HG03025 (cell line): Measurements from ENCODE around the gene GRK5.

Source experiments
- ATAC-seq: cut with Tn5 transposase; IDR thresholded peaks from one replicate; pipeline ENCODE4 v1.9.1; 2021; ENCODE audit warnings: mild to moderate bottlenecking, moderate library complexity; ENCODE audit not compliant: unreplicated experiment, low FRiP score

Gene GRK5

DNA sequence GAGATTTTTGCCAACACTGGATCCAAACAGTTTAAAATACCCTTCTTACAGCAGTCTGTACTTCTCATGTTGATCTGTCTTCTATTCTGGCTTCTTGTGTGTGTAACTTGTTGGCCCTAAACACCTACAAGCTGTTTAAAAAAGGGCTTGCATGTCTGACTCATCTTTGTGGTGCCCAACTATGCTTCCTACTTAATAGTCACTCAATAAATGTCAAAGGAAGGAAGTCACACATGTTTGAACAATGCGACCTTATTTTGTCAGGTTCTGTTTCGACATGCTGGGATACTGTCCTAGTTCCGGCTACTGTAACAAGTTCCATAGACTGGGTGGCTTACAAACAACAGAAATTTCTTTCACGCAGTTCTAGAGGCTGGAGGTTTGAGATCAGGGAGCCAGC is 9.4 kb upstream of the GRK5 start:
- no peak for ATAC-seq

DNA sequence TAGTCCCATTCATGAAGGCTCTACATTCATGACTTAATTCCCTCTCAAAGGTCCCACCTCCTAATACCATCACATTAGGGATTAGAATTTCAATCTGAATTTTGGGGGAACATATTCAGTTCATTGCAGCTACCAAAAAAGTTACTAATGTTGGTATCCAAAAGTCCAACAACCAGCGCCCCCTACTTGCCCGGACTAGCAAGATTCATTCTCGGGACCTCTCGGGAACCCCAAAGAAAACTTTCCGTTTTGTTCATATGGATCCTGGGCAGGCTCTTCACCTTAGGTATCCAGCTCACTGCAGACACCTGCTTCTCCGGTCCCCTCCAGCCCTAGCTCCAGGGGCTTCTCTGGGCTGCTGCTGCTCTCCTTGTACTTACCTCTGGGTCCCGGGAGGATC is 8.9 kb upstream of the GRK5 start:
- ATAC-seq, result no peak

DNA sequence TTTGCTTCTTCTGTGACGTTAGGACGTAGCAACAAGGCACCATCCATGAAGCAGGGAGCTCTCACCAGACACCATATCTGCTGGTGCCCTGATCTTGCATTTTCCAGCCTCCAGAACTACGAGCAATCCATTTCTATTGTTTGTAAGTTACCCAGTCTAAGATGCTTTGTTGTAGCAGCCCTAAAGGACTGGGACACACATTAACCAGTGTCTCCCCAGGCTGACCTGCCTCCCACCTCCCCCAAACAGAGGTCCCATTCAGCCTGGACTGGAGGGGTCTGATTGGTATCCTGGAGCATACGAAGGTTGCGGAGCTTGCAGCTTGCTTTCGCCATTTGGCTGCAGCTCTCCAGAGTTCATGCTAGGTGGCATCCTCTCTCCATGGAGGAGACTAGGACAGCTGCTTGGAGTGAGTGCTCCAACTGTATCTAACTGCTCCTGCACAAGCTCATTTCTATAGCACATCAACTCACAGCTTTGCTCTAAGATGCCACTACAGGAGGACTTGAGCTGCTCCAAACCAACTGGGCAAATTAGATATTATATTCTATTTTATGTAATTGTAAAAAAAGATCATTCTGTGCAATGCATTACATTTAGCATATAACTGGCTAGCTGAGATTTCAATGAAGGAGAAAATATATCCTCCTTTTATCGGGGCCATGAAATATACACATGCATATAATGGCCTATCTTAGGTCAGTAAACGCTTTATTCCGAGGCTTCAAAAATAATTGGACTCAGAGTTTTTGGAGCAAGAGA is 8.0 kb upstream of the GRK5 start:
- no peak for ATAC-seq

DNA sequence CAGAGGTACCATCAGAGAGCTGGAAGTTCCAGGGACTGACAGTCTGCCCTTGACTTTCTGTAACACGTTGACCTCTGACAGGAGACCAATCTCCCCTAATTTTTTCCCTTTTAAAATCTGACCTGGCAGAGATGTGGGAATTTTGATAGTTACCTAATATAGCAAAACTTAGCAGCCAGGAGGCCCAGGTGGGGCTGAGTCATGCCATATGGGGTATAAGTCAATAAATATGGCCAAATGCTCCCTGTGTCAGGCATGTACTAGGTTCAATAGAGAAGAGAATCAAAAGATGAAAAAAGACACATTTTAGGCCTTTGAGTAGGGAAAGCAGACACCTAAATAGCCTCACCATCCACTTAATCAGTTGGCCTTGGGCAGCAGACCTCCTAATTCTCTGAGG is 6.1 kb upstream of the GRK5 start:
- no peak for ATAC-seq

DNA sequence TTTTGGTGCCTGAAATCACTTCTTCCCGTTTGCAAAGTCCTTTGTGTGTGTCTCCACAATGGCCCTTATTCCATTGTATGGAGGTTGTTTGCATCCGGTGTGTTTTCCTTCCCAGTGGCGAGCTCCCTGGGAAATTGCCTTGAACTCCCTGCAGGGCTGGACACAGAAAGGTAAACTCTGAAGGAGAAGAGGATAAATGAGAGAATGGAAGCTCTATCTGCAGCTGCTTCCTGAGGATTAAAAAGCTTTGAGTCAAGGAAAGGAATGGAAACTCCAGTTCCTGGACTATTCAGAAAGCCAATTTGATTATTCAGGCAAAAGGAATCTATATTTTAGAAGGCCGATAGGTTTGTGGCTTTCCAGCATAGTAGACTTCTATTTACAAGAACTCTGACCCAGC is 4.4 kb upstream of the GRK5 start:
- ATAC-seq, result no peak

DNA sequence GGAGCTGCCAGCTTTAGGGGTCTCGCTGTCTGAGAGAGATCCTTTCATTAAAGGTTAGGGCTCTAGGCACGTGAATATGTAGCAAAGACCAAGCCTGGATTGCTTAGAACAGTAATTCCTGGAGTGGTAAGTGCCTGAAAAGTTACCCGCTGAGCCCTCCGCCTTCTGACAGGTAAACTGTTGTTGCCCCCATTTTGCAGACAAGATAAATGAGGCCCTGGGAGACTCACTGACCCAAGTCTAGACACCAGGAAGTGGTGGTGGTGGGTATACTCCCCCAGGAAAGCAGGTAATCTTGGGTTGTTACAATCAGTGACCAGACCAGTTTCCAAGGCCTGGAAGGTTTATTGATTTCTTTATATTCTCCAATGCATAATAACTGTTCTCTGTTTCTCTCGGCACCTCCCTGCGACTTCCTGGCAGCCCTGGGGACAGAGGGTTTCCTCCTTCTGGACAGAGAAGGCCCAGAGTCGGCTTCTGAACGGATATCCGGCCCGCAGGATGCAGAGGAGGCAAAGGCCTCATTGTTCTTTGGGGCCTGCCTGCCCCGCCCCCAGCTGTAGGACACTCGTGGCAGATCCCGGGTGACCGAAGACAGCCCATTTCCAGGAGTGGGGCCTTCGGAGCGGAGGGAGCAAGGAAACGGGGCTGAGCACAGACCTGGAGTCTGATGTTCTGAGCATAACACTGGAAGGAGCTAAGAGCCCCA is 1.3 kb upstream of the GRK5 start:
- no peak for ATAC-seq

DNA sequence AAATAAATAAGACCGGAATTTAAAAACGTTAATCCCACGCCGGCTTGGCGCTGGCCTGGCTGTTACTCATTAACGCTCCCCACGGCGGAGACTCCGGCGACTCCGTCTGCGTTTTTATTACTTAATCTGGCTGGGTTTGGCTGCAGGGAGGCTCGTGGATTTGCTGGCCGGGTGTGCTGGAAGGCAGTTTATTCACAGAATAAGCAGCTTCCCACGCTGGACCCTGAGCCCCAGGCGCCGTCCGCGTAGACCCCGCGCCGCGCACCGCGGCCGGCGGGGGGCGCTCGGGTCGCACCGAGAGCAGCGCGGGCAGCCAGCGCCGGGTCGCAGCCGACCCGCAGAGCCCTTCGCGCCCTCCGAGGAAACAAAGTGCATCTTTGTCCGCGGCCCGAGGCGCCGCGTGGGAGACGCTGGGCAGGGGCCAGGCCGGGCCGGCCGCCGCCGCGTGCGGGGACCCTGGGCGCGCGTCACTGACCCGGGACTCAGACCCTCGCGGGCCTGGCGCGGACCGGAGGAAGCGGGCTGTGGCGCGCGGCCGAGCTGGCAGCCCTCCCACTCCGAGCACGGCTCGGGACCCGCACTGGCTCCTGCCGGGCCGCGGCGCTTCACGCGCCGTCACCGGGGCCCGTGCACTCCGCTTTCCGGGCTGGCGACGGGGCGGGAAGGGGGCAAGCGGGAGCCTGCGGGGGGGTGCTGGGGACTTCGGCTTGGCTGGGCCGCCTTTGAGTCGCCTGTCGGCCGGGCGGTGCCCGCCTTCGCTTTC is 587 bp upstream of the GRK5 start:
- ATAC-seq, result peak; percentile 61

DNA sequence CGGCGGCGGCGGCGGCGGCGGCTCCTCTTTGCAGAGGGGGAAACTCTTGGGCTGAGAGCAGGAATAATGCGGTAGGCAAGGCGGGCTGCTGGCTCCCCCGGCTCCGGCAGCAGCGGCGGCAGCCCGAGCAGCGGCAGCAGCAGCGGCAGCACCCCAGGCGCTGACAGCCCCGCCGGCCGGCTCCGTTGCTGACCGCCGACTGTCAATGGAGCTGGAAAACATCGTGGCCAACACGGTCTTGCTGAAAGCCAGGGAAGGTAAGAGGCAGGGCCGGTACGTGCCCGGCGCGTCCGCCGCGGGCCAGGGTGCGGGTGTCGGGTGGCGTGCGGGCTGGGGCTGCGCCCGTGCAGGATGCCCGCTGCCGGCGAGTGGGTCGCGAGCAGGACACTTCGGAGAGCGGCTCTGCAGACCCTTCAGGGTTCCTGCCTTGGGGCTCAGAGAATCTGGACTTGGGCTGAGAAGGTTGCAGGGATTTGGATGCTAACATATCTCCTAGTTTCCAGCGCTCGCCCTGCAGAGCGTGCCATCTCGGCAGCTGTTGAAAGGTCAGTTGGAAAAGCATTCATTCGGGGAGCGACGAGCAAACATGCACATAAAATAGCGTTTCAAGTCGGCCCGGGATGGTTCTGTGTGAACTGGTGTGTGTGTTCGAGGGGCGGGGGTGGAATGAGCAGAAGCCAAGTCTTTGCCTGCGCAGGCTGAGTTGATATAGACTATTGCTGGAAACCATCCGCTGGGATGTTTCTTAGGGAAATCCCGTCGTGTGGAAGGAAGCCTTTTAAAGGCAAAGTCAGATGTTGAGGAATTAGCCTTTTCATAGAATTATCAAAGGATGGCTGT is 562 bp downstream of the GRK5 start:
- peak; percentile 2 for ATAC-seq

DNA sequence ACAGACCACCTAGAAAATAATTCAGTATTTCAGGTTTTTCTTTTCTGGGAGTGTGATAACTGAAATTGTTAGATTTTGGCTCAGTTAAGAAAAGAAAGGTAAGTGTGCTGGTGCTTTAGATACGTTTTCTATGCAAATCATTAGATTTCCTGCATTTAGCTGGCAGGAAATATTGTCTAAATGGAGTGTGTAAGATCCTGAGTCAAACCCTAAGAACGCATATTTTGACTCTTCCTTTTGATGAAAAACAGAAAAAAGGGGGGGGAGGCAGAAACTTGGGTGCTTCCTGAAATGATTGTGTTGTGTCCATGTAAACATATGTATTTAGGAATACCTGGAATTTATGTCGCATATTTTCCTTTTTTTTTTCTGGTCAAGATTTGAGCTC is 1.2 kb downstream of the GRK5 start:
- no peak for ATAC-seq

DNA sequence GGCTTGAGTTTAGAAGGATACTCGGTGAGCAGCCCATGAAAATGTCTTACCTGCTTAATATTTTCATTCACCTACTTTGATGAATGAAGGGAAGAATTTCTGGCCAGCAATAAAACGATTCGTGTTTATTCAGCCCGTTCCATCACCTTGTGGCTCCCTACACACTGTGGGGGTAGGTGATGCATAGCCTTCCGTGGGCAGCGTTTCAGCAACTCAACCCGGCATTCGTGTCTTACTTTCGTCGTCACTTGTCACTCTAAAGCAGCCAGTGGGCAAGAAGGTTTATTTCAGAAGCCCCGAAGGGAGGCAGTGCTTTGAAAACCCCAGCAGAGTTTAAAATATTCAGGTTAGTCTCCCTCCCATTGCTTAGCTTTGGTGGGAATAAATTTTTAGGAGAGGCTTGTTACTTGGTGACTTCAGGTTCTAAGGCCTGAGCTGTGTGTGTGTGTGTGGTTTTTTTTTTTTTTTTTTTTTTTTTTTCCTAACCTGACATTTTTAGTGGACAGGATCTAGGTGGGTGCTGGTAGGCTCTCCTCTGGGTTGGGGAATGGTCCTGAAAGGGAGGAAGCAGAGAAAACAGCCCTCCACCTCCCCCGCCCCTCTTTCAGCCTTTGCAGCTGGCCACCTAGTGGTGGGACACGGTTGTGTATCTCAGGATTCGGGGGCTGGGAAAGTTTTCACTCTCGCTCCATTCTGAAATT is 1.8 kb downstream of the GRK5 start:
- no peak for ATAC-seq

DNA sequence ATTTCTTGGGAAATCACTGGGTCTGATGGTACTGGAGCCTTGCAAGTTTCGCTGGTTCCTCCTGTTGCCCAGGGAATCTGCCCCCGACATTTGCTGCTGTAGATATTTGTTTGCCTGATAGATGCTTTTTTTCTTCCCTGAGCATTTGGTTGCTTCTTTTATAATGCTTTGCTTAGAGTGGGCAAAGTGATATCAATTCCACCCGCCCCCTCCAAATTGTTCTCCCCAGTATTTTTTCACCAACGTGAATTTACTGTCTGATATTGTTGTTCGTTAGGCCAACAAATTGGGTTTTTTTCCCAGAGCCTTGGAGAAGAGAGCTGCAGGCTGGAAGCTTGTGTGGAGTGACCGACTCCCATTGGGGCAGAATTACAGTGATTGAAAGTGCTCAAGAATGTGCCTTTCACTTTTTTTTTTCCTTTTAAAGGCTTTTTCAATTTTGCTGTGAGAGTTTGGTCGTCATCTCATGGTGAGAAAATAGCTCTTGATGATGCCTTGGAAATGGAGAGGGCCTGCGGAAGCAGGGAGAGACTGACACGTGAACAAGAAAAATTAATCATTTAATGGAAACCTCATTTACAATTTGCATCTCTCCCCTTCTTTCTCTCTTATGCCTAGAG is 2.5 kb downstream of the GRK5 start:
- no peak for ATAC-seq

DNA sequence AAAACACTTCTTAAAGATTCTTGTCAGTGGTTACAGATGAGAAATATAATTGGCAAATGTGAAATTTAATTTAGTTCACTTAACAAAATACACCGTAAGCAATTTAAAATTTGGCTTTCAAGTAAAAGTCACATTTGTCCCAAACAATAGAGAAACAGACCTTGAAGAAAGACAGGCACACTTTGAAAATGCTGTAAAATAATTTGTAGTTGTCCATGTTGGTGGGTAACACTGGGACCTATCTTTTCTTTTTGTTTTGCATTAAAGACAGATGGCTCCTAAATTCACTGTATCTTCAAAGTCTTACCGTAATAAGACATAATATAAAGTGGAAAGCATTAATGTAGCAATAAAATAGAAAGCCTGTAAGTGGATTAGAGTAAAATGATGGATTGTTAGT is 3.3 kb downstream of the GRK5 start:
- ATAC-seq, result no peak

DNA sequence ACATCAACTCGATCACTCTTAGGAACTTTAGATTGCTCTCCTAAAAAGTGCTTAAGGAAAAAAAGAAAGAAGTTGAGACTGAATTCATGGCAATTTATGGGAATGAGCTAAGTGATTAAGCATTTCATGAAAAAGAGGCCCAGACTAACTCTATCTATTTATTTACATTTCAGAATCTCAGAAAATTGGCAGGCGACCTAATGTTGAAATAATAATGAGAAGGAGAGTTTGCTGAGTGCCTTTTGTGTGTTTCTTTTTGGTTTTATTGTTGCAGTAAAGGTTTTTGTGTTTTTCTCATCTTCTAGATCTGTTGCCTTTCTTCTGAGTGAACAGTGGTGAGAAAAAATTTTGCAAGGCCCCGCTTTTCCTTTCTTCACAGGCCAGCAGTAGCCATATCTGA is 3.8 kb downstream of the GRK5 start:
- ATAC-seq, result no peak

DNA sequence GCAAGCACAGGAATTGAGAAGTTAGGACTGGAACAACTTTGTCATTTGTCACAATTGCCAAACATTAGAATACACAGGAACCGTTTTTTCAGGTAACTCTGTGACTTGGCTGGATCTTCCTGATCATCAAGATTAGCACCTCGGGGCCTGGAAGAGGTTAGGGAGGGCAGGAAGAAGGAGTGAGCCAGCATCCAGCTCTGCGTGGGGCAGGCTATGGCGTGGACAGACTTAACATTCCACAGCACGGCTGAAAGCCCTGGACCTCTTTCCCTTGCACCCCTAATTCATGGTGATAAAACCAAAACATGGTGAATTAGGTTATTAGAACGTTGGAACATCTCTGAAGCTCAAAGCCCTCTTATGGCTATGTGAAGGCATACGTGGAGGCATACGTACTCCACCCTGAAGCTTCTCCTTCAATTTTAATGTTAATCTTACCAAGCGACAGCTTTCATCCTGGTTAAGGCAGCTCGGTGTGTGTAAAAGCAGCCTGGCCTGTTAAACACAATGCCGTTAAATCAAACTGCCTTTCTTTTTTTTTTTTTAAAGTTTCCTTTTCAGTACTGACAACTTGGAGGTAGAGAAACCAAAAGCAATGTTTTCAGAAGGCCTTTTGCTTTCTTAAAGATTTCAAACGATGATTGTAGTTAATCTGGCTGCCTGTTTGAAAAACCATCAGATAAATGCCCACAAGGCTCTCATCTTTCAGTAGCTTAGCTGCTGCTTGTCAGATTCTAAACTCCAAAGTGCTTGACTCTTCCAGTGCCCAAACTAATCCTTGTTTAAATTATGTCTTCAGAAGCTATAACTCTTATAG is 4.5 kb downstream of the GRK5 start:
- ATAC-seq, result no peak

DNA sequence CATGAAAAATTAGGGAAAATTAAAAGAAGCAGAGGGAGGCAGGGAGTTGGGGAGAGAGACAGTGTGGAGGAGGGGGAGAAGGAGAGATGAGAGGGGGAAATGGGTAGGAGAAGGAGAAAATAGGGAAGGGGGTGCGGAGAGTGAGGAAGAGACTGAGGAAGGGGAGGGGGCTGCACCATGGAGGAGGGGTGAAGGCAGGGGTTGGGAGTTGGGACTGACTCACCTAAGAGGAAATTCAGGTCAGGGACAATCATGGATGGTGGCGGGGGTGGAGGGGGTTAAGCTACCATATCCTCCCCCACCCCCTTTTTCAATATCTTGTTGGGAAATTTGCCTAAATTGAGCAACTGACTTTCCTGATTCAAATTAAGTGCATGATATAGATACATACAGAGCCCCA is 8.0 kb downstream of the GRK5 start:
- no peak for ATAC-seq

DNA sequence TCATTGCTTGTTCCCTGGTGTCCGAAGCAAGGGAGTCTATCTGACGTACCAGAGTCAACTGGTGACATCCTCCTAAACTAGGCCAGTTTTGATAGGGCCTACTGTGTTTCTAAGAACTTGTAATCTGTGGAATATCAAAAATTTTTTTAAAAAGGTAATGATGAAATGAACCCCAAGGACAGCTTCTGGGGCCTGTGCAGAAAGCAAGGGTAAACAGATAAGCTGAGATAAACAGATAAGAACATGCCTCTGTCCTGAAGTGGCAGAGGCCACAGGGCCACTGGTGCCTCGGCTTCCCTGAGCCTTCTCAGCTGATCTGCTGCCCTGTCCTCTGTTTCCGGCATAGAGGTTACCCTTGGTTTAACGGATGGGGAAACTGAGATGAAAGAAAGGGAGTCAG is 8.8 kb downstream of the GRK5 start:
- no peak for ATAC-seq

DNA sequence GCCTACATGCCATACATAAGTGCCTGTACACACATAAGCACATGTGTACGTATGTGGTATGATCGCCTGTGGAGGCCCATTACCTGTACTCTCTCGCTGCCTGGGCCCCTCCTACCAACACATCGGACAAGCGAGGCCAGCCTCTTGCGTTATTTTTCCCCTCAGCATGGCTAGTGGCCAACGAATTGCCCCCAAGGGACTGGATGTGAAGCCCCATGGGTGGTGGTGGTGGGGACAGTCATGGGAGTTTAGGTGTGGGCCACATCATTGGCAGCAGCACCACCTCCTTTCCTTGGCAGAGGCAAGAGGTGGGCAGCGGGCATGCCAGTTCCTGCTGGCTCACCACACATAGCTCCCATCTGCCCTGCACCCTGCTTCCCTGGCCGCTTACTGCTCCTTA is 10.0 kb downstream of the GRK5 start:
- no peak for ATAC-seq

DNA sequence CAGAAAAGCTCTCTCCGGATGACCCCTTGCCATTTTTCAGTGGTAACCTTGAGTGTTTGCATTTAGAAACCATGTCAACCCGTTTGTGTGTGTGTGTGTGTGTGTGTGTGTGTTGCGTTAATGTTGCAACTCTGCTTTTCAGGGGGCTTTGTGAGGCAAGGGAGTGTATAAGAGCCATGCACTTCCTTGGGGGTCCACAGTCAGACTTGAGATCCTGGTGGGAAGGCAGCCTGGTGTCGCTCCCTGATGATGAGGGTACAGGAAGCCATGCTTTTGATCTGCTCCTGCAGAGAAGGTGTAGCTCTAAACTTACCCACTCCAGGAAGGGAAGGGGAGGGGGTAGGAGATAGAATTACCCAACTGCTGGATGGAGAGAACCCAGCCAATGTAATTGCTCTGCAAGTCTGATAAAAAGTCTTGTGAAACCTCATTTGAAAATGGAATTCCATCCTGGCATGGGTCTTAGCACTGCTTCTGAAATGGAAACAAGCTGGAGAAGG is 10.7 kb downstream of the GRK5 start:
- no peak for ATAC-seq

DNA sequence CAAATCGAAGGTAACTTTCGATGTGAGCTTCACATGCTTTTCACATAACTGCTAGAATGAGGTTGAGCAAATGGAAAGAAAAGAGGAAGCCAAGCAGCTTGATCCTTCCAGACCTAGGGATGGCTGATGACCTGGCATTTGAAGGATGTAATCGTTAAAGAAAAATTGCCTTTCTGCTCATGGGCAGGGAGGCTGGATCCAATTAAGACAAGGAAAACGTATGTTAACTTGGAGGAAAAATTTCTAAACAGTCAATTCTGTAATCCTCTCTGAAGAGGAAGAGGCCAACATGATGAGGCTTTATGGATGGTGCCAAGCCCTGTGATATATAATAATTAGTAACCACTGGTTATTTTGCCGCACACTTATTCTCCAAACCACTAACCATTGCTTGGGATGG is 12.5 kb downstream of the GRK5 start:
- ATAC-seq, result no peak
